ENCODE measurements around the gene RNF2.

DNA sequence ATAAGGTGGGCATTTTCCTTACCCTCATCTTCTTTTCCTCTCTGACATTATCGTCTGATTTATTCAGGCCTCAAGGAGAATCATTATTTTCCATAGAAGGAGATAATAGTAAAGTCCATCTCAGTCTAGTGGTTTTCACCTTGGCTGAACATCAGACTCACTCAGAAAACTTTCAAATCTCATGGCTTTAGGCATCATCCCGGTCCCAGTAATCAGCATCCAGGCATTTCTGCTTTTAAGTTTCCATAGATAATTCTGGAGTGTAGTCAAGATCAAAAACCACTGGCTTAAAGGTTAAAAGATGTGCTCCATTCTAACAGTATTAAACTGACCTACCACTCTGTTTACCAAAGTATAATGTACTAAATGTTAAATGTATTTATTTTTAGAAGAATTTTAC is 49.4 kb downstream of the RNF2 start:
- TF ChIP-seq GABPA (IDR thresholded peaks at IDR 0.05; ENCODE audit: low read depth), result no peak
- no peak for TF ChIP-seq FOXM1 (IDR thresholded peaks at IDR 0.05; ENCODE audit: low read depth)
- no peak for TF ChIP-seq EP300 (IDR thresholded peaks at IDR 0.05; ENCODE audit: borderline replicate concordance in 1 of 2, low read depth in 1 of 2, low read length in 1 of 2)
- TF ChIP-seq ZBTB33 (IDR thresholded peaks at IDR 0.05; ENCODE audit: borderline replicate concordance, low read depth), result no peak
- TF ChIP-seq CTCF (IDR thresholded peaks at IDR 0.05), result no peak
- TF ChIP-seq JUND (IDR thresholded peaks at IDR 0.05), result no peak
- TF ChIP-seq POLR2AphosphoS5 (IDR thresholded peaks at IDR 0.05; ENCODE audit: low read depth, low read length), result no peak
- no peak for TF ChIP-seq RAD21 (IDR thresholded peaks at IDR 0.05; ENCODE audit: low read length)
- no peak for TF ChIP-seq TAF1 (IDR thresholded peaks at IDR 0.05; ENCODE audit: borderline replicate concordance, low read depth, low read length)
- no peak for TF ChIP-seq CHD2 (IDR thresholded peaks at IDR 0.05; ENCODE audit: low read length, partially characterized antibody)
